ENCODE results near the gene PIP4K2A. TPM values are rescaled to one million over a fixed set of nuclear protein-coding genes. Genes with fewer than 3 reads are reported as not detected.
"Not testable (repeated sequence)": the region's sequence is repeated elsewhere in the genome, so short reads cannot be mapped to it uniquely, and the experiment has no call there.

The PIP4K2A gene
- total and polyA plus RNA-seq, 12 donors: 12.3 to 70.6 (median 28.5) TPM

DNA sequence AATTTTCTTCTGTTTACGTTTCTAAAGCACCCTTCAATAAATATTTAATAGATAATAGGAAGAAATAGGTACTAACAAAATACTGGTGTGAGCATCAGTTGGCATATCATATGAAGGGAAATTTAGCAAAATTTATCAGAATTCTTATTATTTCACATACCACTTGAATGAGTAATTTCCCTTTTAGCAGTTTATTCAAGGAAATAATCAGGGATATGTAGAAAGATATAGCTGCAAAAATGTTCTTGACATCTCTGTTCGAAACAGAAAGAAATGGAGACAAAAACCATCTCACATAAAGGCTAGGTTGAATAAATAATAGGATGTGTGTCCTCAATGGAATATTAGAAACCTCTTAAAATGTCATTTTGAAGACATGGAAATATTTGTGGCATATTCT, 35.8 kb upstream of the PIP4K2A start:
- no peaks in the 10 kb centered on the region for H3K27me3 ChIP-seq
- no peak overlapping the region for H3K27ac ChIP-seq
- DNase-seq: no peak
- no peak overlapping the region for H3K4me3 ChIP-seq
- TF ChIP-seq POLR2A (IDR thresholded peaks at IDR 0.05): no peak
- TF ChIP-seq, protein P1, sequence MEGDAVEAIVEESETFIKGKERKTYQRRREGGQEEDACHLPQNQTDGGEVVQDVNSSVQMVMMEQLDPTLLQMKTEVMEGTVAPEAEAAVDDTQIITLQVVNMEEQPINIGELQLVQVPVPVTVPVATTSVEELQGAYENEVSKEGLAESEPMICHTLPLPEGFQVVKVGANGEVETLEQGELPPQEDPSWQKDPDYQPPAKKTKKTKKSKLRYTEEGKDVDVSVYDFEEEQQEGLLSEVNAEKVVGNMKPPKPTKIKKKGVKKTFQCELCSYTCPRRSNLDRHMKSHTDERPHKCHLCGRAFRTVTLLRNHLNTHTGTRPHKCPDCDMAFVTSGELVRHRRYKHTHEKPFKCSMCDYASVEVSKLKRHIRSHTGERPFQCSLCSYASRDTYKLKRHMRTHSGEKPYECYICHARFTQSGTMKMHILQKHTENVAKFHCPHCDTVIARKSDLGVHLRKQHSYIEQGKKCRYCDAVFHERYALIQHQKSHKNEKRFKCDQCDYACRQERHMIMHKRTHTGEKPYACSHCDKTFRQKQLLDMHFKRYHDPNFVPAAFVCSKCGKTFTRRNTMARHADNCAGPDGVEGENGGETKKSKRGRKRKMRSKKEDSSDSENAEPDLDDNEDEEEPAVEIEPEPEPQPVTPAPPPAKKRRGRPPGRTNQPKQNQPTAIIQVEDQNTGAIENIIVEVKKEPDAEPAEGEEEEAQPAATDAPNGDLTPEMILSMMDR (IDR thresholded peaks at IDR 0.05): no peak
- WGBS, 4 donors: 79 to 91% (median 82%) methylated on average over 2 of the region's 2 CpGs
- H3K36me3 ChIP-seq (replicated peaks in 1 of 2): no peaks in the 10 kb centered on the region
- H3K4me1 ChIP-seq (replicated peaks in 1 of 2): no peaks in the 10 kb centered on the region
- no peaks in the 10 kb centered on the region for H3K9me3 ChIP-seq (replicated peaks in 1 of 3)
- intact Hi-C loops (cut with DNase I): no loop called here

DNA sequence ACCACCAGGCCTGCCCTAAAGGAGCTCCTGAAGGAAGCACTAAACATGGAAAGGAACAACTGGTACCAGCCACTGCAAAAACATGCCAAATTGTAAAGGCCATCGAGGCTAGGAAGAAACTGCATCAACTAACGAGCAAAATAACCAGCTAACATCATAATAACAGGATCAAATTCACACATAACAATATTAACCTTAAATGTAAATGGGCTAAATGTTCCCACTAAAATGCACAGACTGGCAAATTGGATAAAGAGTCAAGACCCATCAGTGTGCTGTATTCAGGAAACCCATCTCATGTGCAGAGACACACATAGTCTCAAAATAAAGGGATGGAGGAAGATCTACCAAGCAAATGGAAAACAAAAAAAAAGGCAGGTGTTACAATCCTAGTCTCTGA, 30.5 kb upstream of the PIP4K2A start:
- H3K27ac ChIP-seq; H3K4me1 ChIP-seq (replicated peaks in 1 of 2); H3K27me3 ChIP-seq; DNase-seq; H3K36me3 ChIP-seq (replicated peaks in 1 of 2); H3K4me3 ChIP-seq; H3K9me3 ChIP-seq (replicated peaks in 1 of 3); intact Hi-C loops (cut with DNase I): not testable (repeated sequence)
- 70 to 86% (median 79%) methylated on average over 2 of the region's 2 CpGs for WGBS, 4 donors

DNA sequence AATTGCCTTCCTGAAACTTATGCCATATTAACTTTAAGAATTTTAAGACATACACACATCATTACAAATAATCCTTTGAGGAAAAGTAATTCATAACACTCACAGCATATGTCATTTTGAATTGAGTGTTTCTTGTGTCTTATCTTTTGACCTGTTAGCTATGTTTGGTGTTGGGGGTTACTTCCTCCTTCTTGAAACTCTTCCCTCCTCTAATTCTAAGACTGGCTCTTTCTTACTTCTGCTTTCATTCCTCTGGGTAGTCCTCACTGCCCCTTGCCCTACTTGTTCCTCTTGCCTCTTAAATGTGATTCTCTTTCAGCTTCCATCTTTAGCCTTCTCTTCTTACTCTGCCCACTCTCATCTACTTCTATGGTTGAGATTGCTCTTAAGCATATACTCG, 28.3 kb upstream of the PIP4K2A start:
- no peaks in the 10 kb centered on the region for H3K4me1 ChIP-seq (replicated peaks in 1 of 2)
- TF ChIP-seq, protein P1 (IDR thresholded peaks at IDR 0.05): no peak
- TF ChIP-seq POLR2A (IDR thresholded peaks at IDR 0.05): no peak
- H3K9me3 ChIP-seq (replicated peaks in 1 of 3): no peaks in the 10 kb centered on the region
- intact Hi-C loops (cut with DNase I): no loop called here
- DNase-seq: no peak
- WGBS, 4 donors: 70 to 100% (median 81%) methylated on average over 1 of the region's 1 CpG
- no peaks in the 10 kb centered on the region for H3K36me3 ChIP-seq (replicated peaks in 1 of 2)
- no peak overlapping the region for H3K4me3 ChIP-seq
- no peaks in the 10 kb centered on the region for H3K27me3 ChIP-seq
- peak overlapping the region in 1 of 5 donors; percentile 40 for H3K27ac ChIP-seq

DNA sequence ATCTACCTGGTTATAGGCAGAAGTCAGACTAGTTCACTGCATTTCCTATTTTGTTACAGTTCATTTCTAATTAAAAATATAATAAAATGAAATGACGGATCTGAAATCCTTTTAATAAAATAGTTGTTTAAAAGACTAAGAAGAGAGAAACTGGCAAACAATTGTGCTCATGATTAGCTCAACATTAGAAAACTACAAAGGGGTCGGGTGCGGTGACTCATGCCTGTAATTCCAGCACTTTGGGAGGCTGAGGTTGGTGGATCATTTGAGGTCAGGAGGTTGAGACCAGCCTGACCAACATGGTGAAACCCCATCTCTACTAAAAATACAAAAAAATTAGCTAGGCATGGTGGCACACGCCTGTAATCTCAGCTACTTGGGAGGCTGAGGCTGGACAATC, 27.3 kb upstream of the PIP4K2A start:
- H3K9me3 ChIP-seq (replicated peaks in 1 of 3); DNase-seq; H3K4me1 ChIP-seq (replicated peaks in 1 of 2); intact Hi-C loops (cut with DNase I); H3K36me3 ChIP-seq (replicated peaks in 1 of 2); H3K4me3 ChIP-seq; H3K27ac ChIP-seq; H3K27me3 ChIP-seq: not testable (repeated sequence)
- WGBS, 4 donors: 72 to 84% (median 79%) methylated on average over 4 of the region's 4 CpGs

DNA sequence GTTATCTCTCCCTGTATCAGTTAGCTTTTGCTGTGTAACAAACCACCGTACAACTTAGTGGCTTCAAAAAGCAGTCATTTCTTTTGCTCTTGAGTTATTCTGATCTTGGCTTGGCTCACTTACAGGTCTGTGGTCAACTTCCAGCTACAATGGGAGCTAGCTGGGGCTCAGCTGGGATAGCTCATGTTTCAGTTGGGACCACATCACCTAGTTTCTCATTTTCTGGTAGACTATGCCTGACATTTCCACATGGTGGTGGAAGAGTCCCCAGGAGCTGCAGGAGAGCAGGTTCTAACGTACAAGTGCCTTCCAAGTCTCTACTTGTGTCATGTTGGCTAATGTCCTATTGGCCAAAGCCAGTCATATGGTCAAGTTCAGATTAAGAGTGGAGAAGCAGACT, 25.8 kb upstream of the PIP4K2A start:
- H3K9me3 ChIP-seq (replicated peaks in 1 of 3): no peaks in the 10 kb centered on the region
- 84 to 92% (median 85%) methylated on average over 2 of the region's 2 CpGs for WGBS, 4 donors
- no peak overlapping the region for H3K4me3 ChIP-seq
- no peaks in the 10 kb centered on the region for H3K4me1 ChIP-seq (replicated peaks in 1 of 2)
- H3K36me3 ChIP-seq (replicated peaks in 1 of 2): no peaks in the 10 kb centered on the region
- intact Hi-C loops (cut with DNase I): no loop called here
- no peak for DNase-seq
- H3K27me3 ChIP-seq: no peaks in the 10 kb centered on the region
- no peak overlapping the region for H3K27ac ChIP-seq
- TF ChIP-seq POLR2A (IDR thresholded peaks at IDR 0.05): no peak
- TF ChIP-seq, protein P1 (IDR thresholded peaks at IDR 0.05): no peak
